Smooth muscle cell of the umbilical artery (primary cell): ENCODE data around the gene NFS1. TPM values are rescaled to one million over a fixed set of nuclear protein-coding genes. Genes with fewer than 3 reads are reported as not detected.

Experiments
- total RNA-seq: library from RNA; depleted of rRNA; stranded (reverse); fragments of >200 nt; gene quantifications from 2 replicates; pipeline ENCODE4 v1.2.3, GENCODE V29; 2014

Gene NFS1
- 21.4 and 39.4 TPM in 2 replicates for total RNA-seq

GRCh38 chr20:35699127-35699956 lies at the start of gene NFS1, which contains the start of gene ROMO1:
TSS of gene NFS1 (minus strand) at chr20:35699352. CDS start at chr20:35699288, 64 bp downstream.
TSS of gene ROMO1 (plus strand) at chr20:35699405. CDS start at chr20:35699633, 228 bp downstream.

GRCh38 chr20:35741892-35742740 lies 43.0 kb upstream of the NFS1 start, which contains the start of gene RBM39:
TSS of gene RBM39 (minus strand) at chr20:35742260. CDS start at chr20:35740874, 1,386 bp downstream.

DNA sequence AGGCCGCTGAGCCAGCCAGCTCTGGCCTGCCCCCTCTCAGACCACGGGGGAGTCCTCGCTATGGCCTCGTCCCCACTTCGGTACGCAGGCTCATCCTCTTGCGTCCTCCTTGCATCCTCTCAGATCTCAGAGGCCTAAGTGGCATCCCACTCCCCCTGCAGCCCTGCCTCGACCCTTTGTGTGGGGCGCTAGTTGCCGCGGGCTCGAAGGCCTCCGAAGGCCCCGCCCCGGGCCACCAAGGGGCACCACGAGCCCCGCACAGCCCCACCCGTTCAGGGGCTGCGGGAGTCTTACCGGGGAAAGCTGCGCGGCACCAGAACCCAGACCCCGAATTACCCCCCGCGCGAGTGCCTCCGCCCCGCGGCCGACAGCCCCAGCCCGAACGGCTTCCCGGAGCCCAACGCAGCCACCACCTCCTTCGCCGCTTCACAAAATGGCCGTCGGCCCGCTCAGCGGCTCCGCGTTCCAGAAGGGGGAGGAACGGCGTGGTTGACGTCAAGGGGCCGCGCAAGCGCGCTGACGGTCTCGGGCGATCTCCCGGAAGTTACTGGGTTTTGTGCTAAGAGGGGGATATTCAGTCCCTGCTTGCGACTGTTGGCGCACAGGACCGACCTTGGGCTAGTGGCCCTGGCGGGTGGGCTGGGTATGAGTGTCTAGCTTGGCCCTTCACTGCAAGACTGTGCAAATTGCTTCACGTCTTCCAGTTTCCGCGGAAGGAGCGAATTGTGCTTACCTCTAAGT lies 34.5 kb downstream of the NFS1 start, which contains the start of the genes CPNE1 and RBM12:
Gene CPNE1, minus strand, starts transcription at position 435 of the 741 bp plus-strand sequence. CDS start 31,977 bp downstream, outside the sequence.
Gene RBM12, minus strand, starts transcription at position 435 of the 741 bp plus-strand sequence. CDS start 9,578 bp downstream, outside the sequence.

Other genes with a start within 250 kb of the NFS1 start
- 34.7 and 50.5 TPM in 2 replicates for gene CEP250, start 243.8 kb downstream of the NFS1 start, total RNA-seq
- gene C20orf173, start 169.7 kb downstream of the NFS1 start, total RNA-seq, result not detected in 2 replicates
- 398 and 804 TPM in 2 replicates for gene ERGIC3, start 157.3 kb downstream of the NFS1 start, total RNA-seq
- 18.6 and 31.5 TPM in 2 replicates for gene SPAG4, start 83.5 kb downstream of the NFS1 start, total RNA-seq
- gene CPNE1, start 34.5 kb downstream of the NFS1 start, total RNA-seq, result 92.4 and 144 TPM in 2 replicates
- gene RBM12, start 34.5 kb downstream of the NFS1 start, total RNA-seq, result 37.4 and 56.5 TPM in 2 replicates
- 62.5 and 200 TPM in 2 replicates for gene ROMO1, start 53 bp upstream of the NFS1 start, total RNA-seq
- 242 and 396 TPM in 2 replicates for gene RBM39, start 42.9 kb upstream of the NFS1 start, total RNA-seq
- gene PHF20, start 72.7 kb upstream of the NFS1 start, total RNA-seq, result 24.6 and 34.0 TPM in 2 replicates